Measurements from ENCODE around the gene RPA4. TPM values are rescaled to one million over a fixed set of nuclear protein-coding genes. Genes with fewer than 3 reads are reported as not detected.

The RPA4 gene
- total RNA-seq, 4 donors from 2014 or later: 0.38 to 3.6 (median 1.6) TPM; not detected in 1

DNA sequence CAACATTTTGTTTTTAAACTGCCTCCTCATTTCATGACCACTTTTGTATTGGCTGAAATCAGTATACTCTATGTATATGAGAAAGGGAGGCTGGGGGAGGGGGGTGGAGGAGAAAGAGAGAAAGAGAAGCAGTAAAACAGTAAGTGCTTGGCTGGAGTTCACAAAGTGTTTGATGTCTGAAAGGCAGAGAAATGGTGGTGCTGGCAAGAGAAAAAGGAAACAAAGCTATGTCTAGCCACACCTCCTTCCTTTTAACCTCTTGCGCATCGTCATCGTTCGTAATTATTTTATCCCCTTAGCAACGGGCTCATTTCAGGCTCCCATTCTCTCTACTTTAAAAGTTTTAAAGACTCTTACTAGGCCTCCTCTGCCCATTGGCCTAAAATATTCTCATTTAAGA, 25.6 kb downstream of the RPA4 start:
- Histone ChIP-seq H3K4me3 (no peak overlapping the region), H3K4me1 (peaks cover 0 to 11% (median 0%) of the 10 kb centered on the region in 3 donors), H3K36me3 (no peaks in the 10 kb centered on the region), H3K9me3 (no peaks in the 10 kb centered on the region), H3K27ac (no peak overlapping the region), H3K27me3 (no peaks in the 10 kb centered on the region)
- 59 to 73% methylated on average over 5 of the region's 5 CpGs for WGBS, 2 donors
- DNase-seq: no peak
- intact Hi-C loops (cut with DNase I): no loop called here
- no peak for TF ChIP-seq POLR2A (IDR thresholded peaks at IDR 0.05)
- TF ChIP-seq, protein P1, sequence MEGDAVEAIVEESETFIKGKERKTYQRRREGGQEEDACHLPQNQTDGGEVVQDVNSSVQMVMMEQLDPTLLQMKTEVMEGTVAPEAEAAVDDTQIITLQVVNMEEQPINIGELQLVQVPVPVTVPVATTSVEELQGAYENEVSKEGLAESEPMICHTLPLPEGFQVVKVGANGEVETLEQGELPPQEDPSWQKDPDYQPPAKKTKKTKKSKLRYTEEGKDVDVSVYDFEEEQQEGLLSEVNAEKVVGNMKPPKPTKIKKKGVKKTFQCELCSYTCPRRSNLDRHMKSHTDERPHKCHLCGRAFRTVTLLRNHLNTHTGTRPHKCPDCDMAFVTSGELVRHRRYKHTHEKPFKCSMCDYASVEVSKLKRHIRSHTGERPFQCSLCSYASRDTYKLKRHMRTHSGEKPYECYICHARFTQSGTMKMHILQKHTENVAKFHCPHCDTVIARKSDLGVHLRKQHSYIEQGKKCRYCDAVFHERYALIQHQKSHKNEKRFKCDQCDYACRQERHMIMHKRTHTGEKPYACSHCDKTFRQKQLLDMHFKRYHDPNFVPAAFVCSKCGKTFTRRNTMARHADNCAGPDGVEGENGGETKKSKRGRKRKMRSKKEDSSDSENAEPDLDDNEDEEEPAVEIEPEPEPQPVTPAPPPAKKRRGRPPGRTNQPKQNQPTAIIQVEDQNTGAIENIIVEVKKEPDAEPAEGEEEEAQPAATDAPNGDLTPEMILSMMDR (IDR thresholded peaks at IDR 0.05): no peak

DNA sequence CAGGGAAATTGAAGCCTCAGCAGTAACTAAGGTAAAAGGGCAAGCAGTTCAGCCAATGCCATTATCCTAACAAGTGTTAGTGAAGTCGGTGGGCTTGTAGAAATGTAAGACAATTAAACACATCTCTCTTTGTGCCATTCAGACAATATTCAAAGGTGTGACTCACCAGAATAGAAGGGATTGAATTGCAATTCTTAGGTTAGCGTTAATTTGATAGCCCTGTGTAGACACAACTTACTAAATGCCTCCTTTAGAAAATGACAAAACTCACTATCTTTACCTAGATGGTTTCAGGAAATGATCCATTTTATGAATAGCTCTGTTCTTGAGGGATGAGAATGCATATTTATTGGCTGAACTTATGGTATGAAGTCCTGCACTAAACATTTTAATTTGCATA, 35.2 kb downstream of the RPA4 start:
- Histone ChIP-seq H3K27me3 (no peaks in the 10 kb centered on the region), H3K27ac (no peak overlapping the region), H3K4me1 (no peaks in the 10 kb centered on the region), H3K9me3 (no peaks in the 10 kb centered on the region), H3K36me3 (no peaks in the 10 kb centered on the region), H3K4me3 (no peak overlapping the region)
- DNase-seq: no peak
- WGBS, 2 donors: 79 to 85% methylated on average over 2 of the region's 2 CpGs
- intact Hi-C loops (cut with DNase I): no loop called here
- no peak for TF ChIP-seq POLR2A (IDR thresholded peaks at IDR 0.05)
- TF ChIP-seq, protein P1 (IDR thresholded peaks at IDR 0.05): no peak

DNA sequence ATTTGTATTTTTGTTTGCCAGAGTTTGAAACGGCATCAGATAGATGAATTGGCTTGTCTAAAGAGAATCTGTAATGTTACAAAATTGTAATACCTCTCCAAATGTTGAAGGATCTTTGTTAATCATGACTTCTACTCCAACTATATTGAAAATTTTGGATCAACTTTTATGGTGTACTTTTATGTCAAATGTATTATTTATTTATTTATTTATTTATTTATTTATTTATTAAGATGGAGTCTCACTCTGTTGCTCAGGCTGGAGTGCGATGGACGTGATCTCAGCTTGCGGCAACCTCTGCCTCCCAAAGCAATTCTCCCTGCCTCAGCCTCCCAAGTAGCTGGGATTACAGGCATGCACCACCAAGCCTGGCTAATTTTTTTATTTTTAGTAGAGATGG, 36.0 kb downstream of the RPA4 start:
- no peaks in the 10 kb centered on the region for H3K36me3 ChIP-seq
- no peak overlapping the region for H3K4me3 ChIP-seq
- H3K27ac ChIP-seq: no peak overlapping the region
- no peaks in the 10 kb centered on the region for H3K9me3 ChIP-seq
- no peak for TF ChIP-seq POLR2A (IDR thresholded peaks at IDR 0.05)
- TF ChIP-seq, protein P1 (IDR thresholded peaks at IDR 0.05): no peak
- WGBS, 2 donors: 86 to 94% methylated on average over 4 of the region's 4 CpGs
- no peak for DNase-seq
- H3K27me3 ChIP-seq: no peaks in the 10 kb centered on the region
- no peaks in the 10 kb centered on the region for H3K4me1 ChIP-seq
- intact Hi-C loops (cut with DNase I): no loop called here

DNA sequence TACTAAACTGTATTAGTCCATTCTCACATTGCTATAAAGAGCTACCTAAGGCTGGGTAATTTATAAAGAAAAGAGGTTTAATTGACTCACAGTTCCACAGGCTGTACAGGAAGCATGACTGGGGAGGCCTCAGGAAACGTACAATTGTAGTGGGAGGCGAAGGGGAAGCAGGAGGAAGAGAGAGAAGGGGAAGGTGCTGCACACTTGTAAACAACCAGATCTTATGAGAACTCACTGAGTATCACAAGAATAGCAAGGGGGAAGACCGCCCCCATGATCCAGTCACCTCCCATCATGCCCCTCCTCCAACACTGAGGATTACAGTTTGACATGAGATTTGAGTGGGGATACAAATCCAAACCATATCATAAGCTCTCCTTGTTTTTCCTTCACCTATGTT, 40.9 kb downstream of the RPA4 start:
- H3K9me3 ChIP-seq: no peaks in the 10 kb centered on the region
- H3K4me1 ChIP-seq: no peaks in the 10 kb centered on the region
- no peak for TF ChIP-seq POLR2A (IDR thresholded peaks at IDR 0.05)
- TF ChIP-seq, protein P1 (IDR thresholded peaks at IDR 0.05): no peak
- no peaks in the 10 kb centered on the region for H3K27me3 ChIP-seq
- no peak overlapping the region for H3K27ac ChIP-seq
- DNase-seq: no peak
- WGBS, 2 donors: 61 to 92% methylated on average over 3 of the region's 3 CpGs
- intact Hi-C loops (cut with DNase I): no loop called here
- H3K4me3 ChIP-seq: no peak overlapping the region
- no peaks in the 10 kb centered on the region for H3K36me3 ChIP-seq

DNA sequence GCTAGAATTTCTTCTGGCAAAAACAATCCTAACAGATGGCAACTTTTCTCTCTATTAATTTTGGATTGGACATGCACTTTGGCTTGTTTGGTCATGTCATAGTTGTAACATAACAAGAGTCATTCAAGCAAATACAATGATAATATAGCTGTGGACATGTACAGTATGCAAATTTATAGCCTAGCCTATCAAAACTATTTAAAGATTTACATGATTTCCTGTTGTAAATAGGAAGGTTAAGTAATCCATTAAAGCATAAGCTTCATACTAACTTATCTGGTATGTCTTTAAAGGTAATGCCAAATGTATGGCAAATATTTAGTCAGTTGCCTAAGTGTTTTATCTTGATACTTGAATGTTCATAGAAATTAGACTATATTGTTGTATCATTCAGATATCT, 45.3 kb downstream of the RPA4 start:
- TF ChIP-seq POLR2A (IDR thresholded peaks at IDR 0.05): no peak
- TF ChIP-seq, protein P1 (IDR thresholded peaks at IDR 0.05): no peak
- H3K27ac ChIP-seq: no peak overlapping the region
- H3K9me3 ChIP-seq: no peaks in the 10 kb centered on the region
- no peaks in the 10 kb centered on the region for H3K4me1 ChIP-seq
- DNase-seq: no peak
- no peaks in the 10 kb centered on the region for H3K36me3 ChIP-seq
- intact Hi-C loops (cut with DNase I): no loop called here
- no peak overlapping the region for H3K4me3 ChIP-seq
- H3K27me3 ChIP-seq: no peaks in the 10 kb centered on the region

Other genes starting within 250 kb of the RPA4 start
- gene DIAPH2, start 199.1 kb upstream of the RPA4 start, total RNA-seq: 10 to 100 TPM; 10.3 to 36.6 (median 17.9) TPM